ENCODE results near the gene HCN2. TPM values are rescaled to one million over a fixed set of nuclear protein-coding genes. Genes with fewer than 3 reads are reported as not detected.

Gene HCN2
- total RNA-seq = 0.76 and 0.91 TPM in 2 replicates

DNA sequence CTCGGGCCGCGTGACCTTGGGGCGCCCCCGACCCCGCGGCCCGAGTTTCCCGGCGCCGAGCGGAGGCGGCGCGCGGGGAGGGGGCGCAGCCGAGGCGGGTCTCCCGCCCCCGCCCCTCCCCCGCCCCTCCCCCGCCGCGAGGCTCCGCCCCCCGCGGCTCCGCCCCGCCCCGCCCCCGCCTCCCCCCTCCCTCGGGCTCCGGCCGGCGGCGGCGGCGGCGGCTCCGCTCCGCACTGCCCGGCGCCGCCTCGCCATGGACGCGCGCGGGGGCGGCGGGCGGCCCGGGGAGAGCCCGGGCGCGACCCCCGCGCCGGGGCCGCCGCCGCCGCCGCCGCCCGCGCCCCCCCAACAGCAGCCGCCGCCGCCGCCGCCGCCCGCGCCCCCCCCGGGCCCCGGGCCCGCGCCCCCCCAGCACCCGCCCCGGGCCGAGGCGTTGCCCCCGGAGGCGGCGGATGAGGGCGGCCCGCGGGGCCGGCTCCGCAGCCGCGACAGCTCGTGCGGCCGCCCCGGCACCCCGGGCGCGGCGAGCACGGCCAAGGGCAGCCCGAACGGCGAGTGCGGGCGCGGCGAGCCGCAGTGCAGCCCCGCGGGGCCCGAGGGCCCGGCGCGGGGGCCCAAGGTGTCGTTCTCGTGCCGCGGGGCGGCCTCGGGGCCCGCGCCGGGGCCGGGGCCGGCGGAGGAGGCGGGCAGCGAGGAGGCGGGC lies at the start of gene HCN2:
TSS of gene HCN2 (plus strand) at position 189 of the 703 bp plus-strand sequence. CDS start at position 254, 65 bp downstream.

GRCh38 chr19:543910-544608 lies 45.6 kb upstream of the HCN2 start, which contains the start of gene GZMM:
Gene GZMM (plus strand): TSS chr19:544053. CDS start chr19:544072, 19 bp downstream.

DNA sequence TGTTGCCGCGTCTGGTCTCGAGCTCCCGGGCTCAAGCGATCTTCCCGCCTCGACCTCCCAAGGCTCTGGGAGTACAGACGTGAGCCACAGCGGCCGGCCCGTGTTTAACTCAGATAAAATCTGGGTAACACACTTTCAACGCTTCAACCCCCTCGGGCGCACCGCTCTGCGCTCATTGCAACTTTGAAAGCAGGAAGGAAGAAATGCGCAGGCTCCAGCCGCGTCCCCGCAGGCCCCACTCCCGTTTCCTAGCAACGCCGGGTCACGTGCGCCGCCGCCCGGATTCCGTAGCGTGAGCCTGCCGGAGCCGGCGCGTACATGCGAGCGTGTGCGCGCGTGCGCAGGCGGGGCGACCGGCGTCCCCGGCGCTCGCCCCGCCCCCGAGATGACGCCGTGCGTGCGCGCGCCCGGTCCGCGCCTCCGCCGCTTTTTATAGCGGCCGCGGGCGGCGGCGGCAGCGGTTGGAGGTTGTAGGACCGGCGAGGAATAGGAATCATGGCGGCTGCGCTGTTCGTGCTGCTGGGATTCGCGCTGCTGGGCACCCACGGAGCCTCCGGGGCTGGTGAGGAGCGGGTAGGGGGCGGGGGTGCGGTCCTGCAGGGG lies 17.4 kb upstream of the HCN2 start, which contains the start of gene BSG:
TSS of gene BSG (plus strand) at position 457 of the 603 bp plus-strand sequence. CDS start at position 496, 39 bp downstream.

DNA sequence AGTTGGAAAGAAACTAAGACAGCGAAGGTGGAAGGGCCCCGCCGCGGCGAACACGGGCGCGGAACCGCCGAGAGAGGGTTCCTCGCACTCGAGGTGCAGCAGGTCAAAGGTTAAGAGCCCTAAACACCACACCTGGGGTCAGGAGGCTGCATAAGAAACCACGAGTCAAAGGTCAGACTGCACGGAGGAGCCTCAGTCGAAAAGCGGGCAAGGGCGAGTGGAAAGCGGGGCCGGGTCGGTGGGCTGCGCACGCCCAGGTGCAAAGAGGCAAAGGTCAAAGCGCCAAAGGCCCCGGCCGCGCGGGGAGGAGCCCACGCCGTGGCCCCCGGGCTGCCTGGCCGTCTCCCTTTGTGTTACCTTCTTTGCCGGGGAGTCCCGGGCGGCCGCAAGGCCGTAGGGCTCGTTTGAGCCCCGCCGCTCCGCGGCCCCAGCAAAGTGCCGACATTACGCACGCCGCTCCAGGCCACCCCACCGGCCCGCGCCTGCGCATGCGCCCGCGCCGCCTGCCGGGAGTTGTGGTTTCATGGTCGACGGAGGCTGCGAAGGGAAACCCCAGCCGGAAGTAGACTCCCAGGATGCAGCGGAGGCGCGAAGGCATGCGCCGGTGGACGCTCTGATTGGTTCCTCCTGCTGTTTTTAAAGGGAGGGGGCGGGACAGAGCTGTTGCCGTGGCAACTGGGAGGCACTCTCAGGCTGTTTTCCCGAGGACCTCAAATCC lies 43.5 kb downstream of the HCN2 start, which contains the start of gene POLRMT:
TSS of gene POLRMT (minus strand) at position 470 of the 718 bp plus-strand sequence. CDS start at position 445, 25 bp downstream.

DNA sequence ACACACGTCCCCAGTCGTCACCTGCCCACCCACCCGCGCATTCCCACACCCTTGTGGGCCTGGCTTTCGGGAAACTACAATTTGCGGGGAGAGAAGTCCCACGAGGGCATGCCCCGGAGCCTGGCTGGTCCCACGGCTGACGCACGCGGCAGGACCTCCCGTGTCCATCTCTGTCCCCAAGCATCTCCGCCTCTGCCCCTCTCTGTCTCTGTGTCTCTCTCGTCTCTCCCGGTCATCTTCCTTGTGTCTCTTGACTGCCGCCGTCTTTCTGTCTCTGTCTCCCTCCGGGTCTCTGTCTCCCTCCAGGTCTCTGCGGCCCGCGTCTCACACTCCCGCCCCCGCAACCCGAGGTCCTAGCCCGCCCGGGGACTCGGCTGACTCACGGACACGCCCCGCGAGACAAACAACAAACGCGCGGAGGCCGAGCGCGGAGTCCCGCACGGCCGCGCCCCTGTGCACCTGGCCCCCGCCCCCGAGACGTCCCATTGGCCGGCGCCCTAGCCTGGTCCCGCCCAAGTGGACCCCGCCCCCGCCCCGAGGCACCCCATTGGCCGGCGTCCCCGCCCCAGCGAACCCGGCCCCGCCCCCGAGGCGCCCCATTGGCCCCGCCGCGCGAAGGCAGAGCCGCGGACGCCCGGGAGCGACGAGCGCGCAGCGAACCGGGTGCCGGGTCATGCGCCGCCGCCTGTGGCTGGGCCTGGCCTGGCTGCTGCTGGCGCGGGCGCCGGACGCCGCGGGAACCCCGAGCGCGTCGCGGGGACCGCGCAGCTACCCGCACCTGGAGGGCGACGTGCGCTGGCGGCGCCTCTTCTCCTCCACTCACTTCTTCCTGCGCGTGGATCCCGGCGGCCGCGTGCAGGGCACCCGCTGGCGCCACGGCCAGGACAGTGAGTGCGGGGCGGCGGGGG lies 49.8 kb downstream of the HCN2 start, which contains the start of gene FGF22:
TSS of gene FGF22 (plus strand) at position 627 of the 908 bp plus-strand sequence. CDS start at position 674, 47 bp downstream.

DNA sequence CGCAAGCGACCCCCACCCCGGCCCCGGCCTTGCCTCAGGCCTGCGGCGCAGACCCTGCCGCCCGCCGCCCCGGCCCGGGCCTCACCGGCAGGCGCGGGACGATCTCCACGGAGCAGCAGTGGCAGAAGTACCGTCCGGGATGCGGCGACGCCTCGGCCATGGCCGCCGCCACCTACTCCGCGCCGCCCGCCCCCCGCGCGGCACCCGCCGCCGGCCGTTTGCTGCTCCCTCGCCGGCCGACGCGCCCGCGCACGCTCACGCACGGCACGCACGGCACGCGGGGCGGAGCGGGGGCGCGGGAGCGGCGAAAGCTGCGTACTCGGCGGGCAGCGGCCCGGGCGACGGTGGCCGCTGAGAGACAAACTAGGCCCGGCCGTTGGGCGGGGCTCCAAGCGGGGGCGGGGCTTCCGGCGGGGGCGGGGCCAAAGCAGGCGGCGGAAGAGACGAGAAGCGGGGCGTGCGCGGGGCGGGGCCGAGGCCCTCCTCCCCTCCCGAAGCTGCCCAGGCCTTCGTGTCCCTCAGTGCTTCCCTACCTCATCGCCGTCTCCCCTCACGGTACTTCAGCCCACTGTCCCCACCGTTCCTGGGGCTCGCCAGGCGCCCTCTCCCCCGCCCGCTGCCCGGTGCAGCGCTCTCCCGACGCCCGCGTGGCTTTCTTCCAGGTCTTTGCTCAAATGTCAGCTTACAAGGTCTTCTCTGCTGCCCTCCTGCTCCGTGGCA lies 73.4 kb downstream of the HCN2 start, which contains the start of gene RNF126:
TSS of gene RNF126 (minus strand) at position 253 of the 720 bp plus-strand sequence. CDS start at position 160, 93 bp downstream.

Other genes starting within 250 kb of the HCN2 start
- 6.5 and 6.9 TPM in 2 replicates for gene MIER2, start 245.1 kb upstream of the HCN2 start, total RNA-seq
- not detected in 2 replicates for gene C2CD4C, start 180.7 kb upstream of the HCN2 start, total RNA-seq
- 0.39 and 1.4 TPM in 2 replicates for gene SHC2, start 128.8 kb upstream of the HCN2 start, total RNA-seq
- gene MADCAM1, start 93.4 kb upstream of the HCN2 start, total RNA-seq = 0.11 and 0.13 TPM in 2 replicates
- 25.5 and 29.0 TPM in 2 replicates for gene TPGS1, start 82.4 kb upstream of the HCN2 start, total RNA-seq
- gene CDC34, start 58.1 kb upstream of the HCN2 start, total RNA-seq = 27.1 and 28.5 TPM in 2 replicates
- gene GZMM, start 45.8 kb upstream of the HCN2 start, total RNA-seq = not detected in 2 replicates
- gene BSG, start 17.3 kb upstream of the HCN2 start, total RNA-seq = 245 and 254 TPM in 2 replicates
- 15.9 and 18.4 TPM in 2 replicates for gene POLRMT, start 43.7 kb downstream of the HCN2 start, total RNA-seq
- gene FGF22, start 50.0 kb downstream of the HCN2 start, total RNA-seq = not detected in 2 replicates
- 17.9 and 21.6 TPM in 2 replicates for gene RNF126, start 73.3 kb downstream of the HCN2 start, total RNA-seq
- 15.9 and 33.2 TPM in 2 replicates for gene FSTL3, start 86.5 kb downstream of the HCN2 start, total RNA-seq
- not detected in 2 replicates for gene PRSS57, start 105.6 kb downstream of the HCN2 start, total RNA-seq
- 7.5 and 9.3 TPM in 2 replicates for gene PALM, start 119.1 kb downstream of the HCN2 start, total RNA-seq
- gene MISP, start 161.2 kb downstream of the HCN2 start, total RNA-seq = 0.22 and 0.26 TPM in 2 replicates
- gene PTBP1, start 207.6 kb downstream of the HCN2 start, total RNA-seq = 92.3 and 113 TPM in 2 replicates
- 0.39 and 0.76 TPM in 2 replicates for gene PLPPR3, start 232.1 kb downstream of the HCN2 start, total RNA-seq
- not detected in 2 replicates for gene AZU1, start 238.0 kb downstream of the HCN2 start, total RNA-seq